ENCODE measurements around the gene RSPO3. TPM values are rescaled to one million over a fixed set of nuclear protein-coding genes. Genes with fewer than 3 reads are reported as not detected.

RSPO3 gene
- polyA plus RNA-seq, 1 of the 3 experiments (the other 2 are of a cell fraction) = not detected

GRCh38 chr6:127124680-127125079, 6.2 kb downstream of the RSPO3 start:
- Histone ChIP-seq H2AFZ (ENCODE audit: low read depth) (no peak overlapping the region), H3K27me3 (ENCODE audit: insufficient read depth) (peaks cover 23% of the 10 kb centered on the region), H3F3A (replicated peaks; ENCODE audit: insufficient read depth) (no peaks in the 10 kb centered on the region), H4K20me1 (ENCODE audit: insufficient read depth) (no peaks in the 10 kb centered on the region), H3K4me3 (ENCODE audit: low read depth in 2 of 2, low read length in 1 of 2) (no peak overlapping the region), H3K79me2 (ENCODE audit: insufficient read depth) (no peaks in the 10 kb centered on the region), H3K9me3 (no peaks in the 10 kb centered on the region), H3K4me2 (no peak overlapping the region), H3K27ac (ENCODE audit: low read depth in 2 of 2, low read length in 1 of 2) (no peak overlapping the region), H3K9ac (no peak overlapping the region), H3K36me3 (replicated peaks in 1 of 2; ENCODE audit: control insufficient read depth in 1 of 2, insufficient read depth in 2 of 2, low read length in 1 of 2) (no peaks in the 10 kb centered on the region), H3K9me2 (no peaks in the 10 kb centered on the region), H3K4me1 (ENCODE audit: control insufficient read depth in 1 of 2, insufficient read depth in 2 of 2, low read depth in 1 of 2, low read length in 1 of 2) (no peaks in the 10 kb centered on the region; a peak in 1 of 4 replicates)
- no peak for DNase-seq
- CTCF ChIA-PET = no interaction called here
- POLR2A ChIA-PET = no interaction called here
- TF ChIP-seq NFIC (IDR thresholded peaks at IDR 0.05; ENCODE audit: borderline replicate concordance) (no peak), YY1 (IDR thresholded peaks at IDR 0.05; ENCODE audit: low read depth) (no peak), GATA2 (CRISPR knock-in tag; IDR thresholded peaks at IDR 0.05) (no peak), CHD2 (IDR thresholded peaks at IDR 0.05; ENCODE audit: low read length, partially characterized antibody) (no peak), ZBTB33 (IDR thresholded peaks at IDR 0.05; ENCODE audit: borderline replicate concordance, low read depth) (no peak), MXI1 (IDR thresholded peaks at IDR 0.05; ENCODE audit: low read depth, low read length) (no peak), TCF12 (IDR thresholded peaks at IDR 0.05) (no peak), RAD21 (IDR thresholded peaks at IDR 0.05; ENCODE audit: low read length) (no peak), SIN3A (IDR thresholded peaks at IDR 0.05; ENCODE audit: borderline replicate concordance, low read depth, low read length) (no peak), NRF1 (IDR thresholded peaks at IDR 0.05; ENCODE audit: low read depth, low read length) (no peak), ELF1 (IDR thresholded peaks at IDR 0.05) (no peak), RFX5 (IDR thresholded peaks at IDR 0.05; ENCODE audit: low read length) (no peak), JUND (IDR thresholded peaks at IDR 0.05) (no peak), EZH2phosphoT487 (IDR thresholded peaks at IDR 0.05; ENCODE audit: borderline replicate concordance, low read depth) (no peak), TAF1 (IDR thresholded peaks at IDR 0.05; ENCODE audit: borderline replicate concordance, low read depth, low read length) (no peak), RCOR1 (IDR thresholded peaks at IDR 0.05; ENCODE audit: low read length) (no peak)

- Histone ChIP-seq H3K4me2 (no peak overlapping the region), H3K4me3 (ENCODE audit: low read depth in 2 of 2, low read length in 1 of 2) (no peak overlapping the region), H3K9ac (no peak overlapping the region), H2AFZ (ENCODE audit: low read depth) (no peak overlapping the region), H3K79me2 (ENCODE audit: insufficient read depth) (no peaks in the 10 kb centered on the region), H4K20me1 (ENCODE audit: insufficient read depth) (no peaks in the 10 kb centered on the region), H3K9me2 (no peaks in the 10 kb centered on the region), H3K27me3 (ENCODE audit: insufficient read depth) (0 out of 2 replicates have a peak, but pooled peaks cover 7% of the 10 kb centered on the region), H3F3A (replicated peaks; ENCODE audit: insufficient read depth) (no peaks in the 10 kb centered on the region), H3K27ac (ENCODE audit: low read depth in 2 of 2, low read length in 1 of 2) (no peak overlapping the region), H3K36me3 (replicated peaks in 1 of 2; ENCODE audit: control insufficient read depth in 1 of 2, insufficient read depth in 2 of 2, low read length in 1 of 2) (no peaks in the 10 kb centered on the region), H3K4me1 (ENCODE audit: control insufficient read depth in 1 of 2, insufficient read depth in 2 of 2, low read depth in 1 of 2, low read length in 1 of 2) (no peaks in the 10 kb centered on the region), H3K9me3 (no peaks in the 10 kb centered on the region)
- POLR2A ChIA-PET = no interaction called here
- no peak for DNase-seq
- CTCF ChIA-PET = no interaction called here
- no peak for TF ChIP-seq FOXM1 (IDR thresholded peaks at IDR 0.05; ENCODE audit: low read depth)
- TF ChIP-seq RCOR1 (IDR thresholded peaks at IDR 0.05; ENCODE audit: low read length) = no peak
- no peak for TF ChIP-seq GATA2 (CRISPR knock-in tag; IDR thresholded peaks at IDR 0.05)
- TF ChIP-seq, protein P1, sequence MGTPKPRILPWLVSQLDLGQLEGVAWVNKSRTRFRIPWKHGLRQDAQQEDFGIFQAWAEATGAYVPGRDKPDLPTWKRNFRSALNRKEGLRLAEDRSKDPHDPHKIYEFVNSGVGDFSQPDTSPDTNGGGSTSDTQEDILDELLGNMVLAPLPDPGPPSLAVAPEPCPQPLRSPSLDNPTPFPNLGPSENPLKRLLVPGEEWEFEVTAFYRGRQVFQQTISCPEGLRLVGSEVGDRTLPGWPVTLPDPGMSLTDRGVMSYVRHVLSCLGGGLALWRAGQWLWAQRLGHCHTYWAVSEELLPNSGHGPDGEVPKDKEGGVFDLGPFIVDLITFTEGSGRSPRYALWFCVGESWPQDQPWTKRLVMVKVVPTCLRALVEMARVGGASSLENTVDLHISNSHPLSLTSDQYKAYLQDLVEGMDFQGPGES (IDR thresholded peaks at IDR 0.05; ENCODE audit: low read depth, low read length) = no peak
- no peak for TF ChIP-seq MEF2A (IDR thresholded peaks at IDR 0.05; ENCODE audit: borderline replicate concordance, low read depth)
- TF ChIP-seq EZH2phosphoT487 (IDR thresholded peaks at IDR 0.05; ENCODE audit: borderline replicate concordance, low read depth) = no peak
- no peak for TF ChIP-seq ZBTB33 (IDR thresholded peaks at IDR 0.05; ENCODE audit: borderline replicate concordance, low read depth)
- TF ChIP-seq FOXJ3 (CRISPR knock-in tag; IDR thresholded peaks at IDR 0.05) = no peak
- no peak for TF ChIP-seq ELF1 (IDR thresholded peaks at IDR 0.05)
- WGBS (ENCODE audit: low lambda C conversion rate) = 10% methylated on average over 1 of the region's 1 CpG
These were observed 9.6 kb downstream of the RSPO3 start for GRCh38 chr6:127128066-127128465.
